ENCODE measurements around the gene ZNF780A.
"Not testable (repeated sequence)": the region's sequence is repeated elsewhere in the genome, so short reads cannot be mapped to it uniquely, and the experiment has no call there.

Gene ZNF780A

DNA sequence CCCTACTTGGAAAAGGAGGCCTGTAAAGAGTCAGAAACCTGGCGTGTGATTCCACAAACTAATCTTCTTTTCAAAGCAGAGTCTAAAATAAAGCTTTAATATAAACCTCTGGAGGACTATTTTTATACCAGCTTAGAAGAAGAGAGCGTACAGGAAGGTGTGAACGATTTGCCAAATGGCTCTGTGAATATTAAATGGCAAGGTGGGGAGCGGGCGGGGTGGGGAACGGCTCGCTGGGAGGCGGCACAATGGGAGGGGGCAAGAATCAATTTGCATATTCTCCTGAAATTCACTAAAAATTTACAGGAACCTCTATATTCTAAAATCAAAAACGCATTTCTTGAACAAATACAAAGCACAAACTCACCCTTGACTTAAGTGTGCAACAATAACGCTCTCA, 35.7 kb downstream of the ZNF780A start:
- H3K27ac ChIP-seq (ENCODE audit: low read length) = no peak overlapping the region

GRCh38 chr19:40054632-40055031, 36.1 kb downstream of the ZNF780A start:
- H3K4me3 ChIP-seq (ENCODE audit: low read length) = no peak overlapping the region
- 0 out of 2 replicates have a peak, but pooled peaks cover 6% of the 10 kb centered on the region for H3K4me1 ChIP-seq (ENCODE audit: low read length)
- no peaks in the 10 kb centered on the region for H4K20me1 ChIP-seq (ENCODE audit: insufficient read depth, low read length)
- H2AFZ ChIP-seq (ENCODE audit: low read length) = no peak overlapping the region
- H3K4me2 ChIP-seq (ENCODE audit: low read depth, low read length) = peak overlapping the region; percentile 93; the same call in 1 of the 2 replicates
- H3K9me2 ChIP-seq (replicated peaks; ENCODE audit: insufficient read depth, low read length) = no peaks in the 10 kb centered on the region
- no peaks in the 10 kb centered on the region for H3K9me3 ChIP-seq (replicated peaks; ENCODE audit: insufficient read depth, low read length)
- peaks cover 61% of the 10 kb centered on the region for H3K79me2 ChIP-seq (ENCODE audit: low read length)
- H3K27me3 ChIP-seq (replicated peaks; ENCODE audit: insufficient read depth, low read length) = no peaks in the 10 kb centered on the region
- H3F3A ChIP-seq (ENCODE audit: insufficient read depth, low read length) = no peaks in the 10 kb centered on the region
- no peak overlapping the region for H3K9ac ChIP-seq (ENCODE audit: low read length)
- H3K36me3 ChIP-seq (replicated peaks; ENCODE audit: insufficient read depth, low read length) = no peaks in the 10 kb centered on the region
- no peak overlapping the region for H3K27ac ChIP-seq (ENCODE audit: low read length)
- TF ChIP-seq EZH2phosphoT487 (IDR thresholded peaks at IDR 0.05; ENCODE audit: low read length) (no peak), EZH2 (optimal IDR thresholded peaks at IDR 0.05; ENCODE audit: low read depth, low read length) (no peak)
- TF ChIP-seq, protein P1, sequence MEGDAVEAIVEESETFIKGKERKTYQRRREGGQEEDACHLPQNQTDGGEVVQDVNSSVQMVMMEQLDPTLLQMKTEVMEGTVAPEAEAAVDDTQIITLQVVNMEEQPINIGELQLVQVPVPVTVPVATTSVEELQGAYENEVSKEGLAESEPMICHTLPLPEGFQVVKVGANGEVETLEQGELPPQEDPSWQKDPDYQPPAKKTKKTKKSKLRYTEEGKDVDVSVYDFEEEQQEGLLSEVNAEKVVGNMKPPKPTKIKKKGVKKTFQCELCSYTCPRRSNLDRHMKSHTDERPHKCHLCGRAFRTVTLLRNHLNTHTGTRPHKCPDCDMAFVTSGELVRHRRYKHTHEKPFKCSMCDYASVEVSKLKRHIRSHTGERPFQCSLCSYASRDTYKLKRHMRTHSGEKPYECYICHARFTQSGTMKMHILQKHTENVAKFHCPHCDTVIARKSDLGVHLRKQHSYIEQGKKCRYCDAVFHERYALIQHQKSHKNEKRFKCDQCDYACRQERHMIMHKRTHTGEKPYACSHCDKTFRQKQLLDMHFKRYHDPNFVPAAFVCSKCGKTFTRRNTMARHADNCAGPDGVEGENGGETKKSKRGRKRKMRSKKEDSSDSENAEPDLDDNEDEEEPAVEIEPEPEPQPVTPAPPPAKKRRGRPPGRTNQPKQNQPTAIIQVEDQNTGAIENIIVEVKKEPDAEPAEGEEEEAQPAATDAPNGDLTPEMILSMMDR (IDR thresholded peaks at IDR 0.05; ENCODE audit: low read length) = no peak
- no peak for DNase-seq

More for the DNA sequence above, 35.7 kb downstream of the ZNF780A start:
- Histone ChIP-seq H3K36me3 (replicated peaks; ENCODE audit: insufficient read depth, low read length) (no peaks in the 10 kb centered on the region), H3K4me3 (ENCODE audit: low read length) (peak overlapping the region; percentile 97), H4K20me1 (ENCODE audit: insufficient read depth, low read length) (no peaks in the 10 kb centered on the region), H3K27me3 (replicated peaks; ENCODE audit: insufficient read depth, low read length) (no peaks in the 10 kb centered on the region), H3F3A (ENCODE audit: insufficient read depth, low read length) (no peaks in the 10 kb centered on the region), H3K4me2 (ENCODE audit: low read depth, low read length) (peak overlapping the region; percentile 93), H3K4me1 (ENCODE audit: low read length) (0 out of 2 replicates have a peak, but pooled peaks cover 6% of the 10 kb centered on the region), H3K9me2 (replicated peaks; ENCODE audit: insufficient read depth, low read length) (no peaks in the 10 kb centered on the region), H3K9me3 (replicated peaks; ENCODE audit: insufficient read depth, low read length) (no peaks in the 10 kb centered on the region), H2AFZ (ENCODE audit: low read length) (peak overlapping the region; percentile 96), H3K79me2 (ENCODE audit: low read length) (peaks cover 60% of the 10 kb centered on the region), H3K9ac (ENCODE audit: low read length) (peak overlapping the region; percentile 72; the same call in 1 of the 2 replicates)
- no peak for DNase-seq
- TF ChIP-seq, protein P1 (IDR thresholded peaks at IDR 0.05; ENCODE audit: low read length) = no peak
- TF ChIP-seq EZH2phosphoT487 (IDR thresholded peaks at IDR 0.05; ENCODE audit: low read length) (no peak), EZH2 (optimal IDR thresholded peaks at IDR 0.05; ENCODE audit: low read depth, low read length) (no peak)

DNA sequence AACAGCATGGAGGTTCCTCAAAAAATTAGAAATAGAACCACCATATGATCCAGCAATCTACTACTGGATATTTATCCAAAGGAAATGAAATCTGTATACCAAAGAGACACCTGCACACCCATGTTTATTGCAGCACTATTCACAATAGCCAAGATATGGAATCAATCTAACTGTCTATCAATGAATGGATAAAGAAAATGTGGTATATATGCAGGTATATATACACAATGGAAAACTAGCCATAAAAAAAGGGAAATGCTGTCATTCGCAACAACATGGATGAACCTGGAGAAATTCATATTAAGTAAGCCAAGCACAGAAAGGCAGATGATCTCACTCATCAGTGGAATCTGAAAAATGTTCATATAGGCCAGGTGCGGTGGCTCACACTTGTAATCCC, 37.3 kb downstream of the ZNF780A start:
- TF ChIP-seq, protein P1 (IDR thresholded peaks at IDR 0.05; ENCODE audit: low read length) = no peak
- no peak for TF ChIP-seq EZH2phosphoT487 (IDR thresholded peaks at IDR 0.05; ENCODE audit: low read length)
- no peak for TF ChIP-seq EZH2 (optimal IDR thresholded peaks at IDR 0.05; ENCODE audit: low read depth, low read length)
- no peaks in the 10 kb centered on the region for H3K9me3 ChIP-seq (replicated peaks; ENCODE audit: insufficient read depth, low read length)
- H3K36me3 ChIP-seq (replicated peaks; ENCODE audit: insufficient read depth, low read length) = no peaks in the 10 kb centered on the region; the same call in 1 of the 2 replicates
- no peak for DNase-seq
- H3K4me2 ChIP-seq (ENCODE audit: low read depth, low read length) = no peak overlapping the region
- 0 out of 2 replicates have a peak, but pooled peaks cover 6% of the 10 kb centered on the region for H3K4me1 ChIP-seq (ENCODE audit: low read length)
- no peak overlapping the region for H3K9ac ChIP-seq (ENCODE audit: low read length)
- H3K27ac ChIP-seq (ENCODE audit: low read length) = no peak overlapping the region
- H2AFZ ChIP-seq (ENCODE audit: low read length) = no peak overlapping the region
- no peaks in the 10 kb centered on the region for H3K27me3 ChIP-seq (replicated peaks; ENCODE audit: insufficient read depth, low read length)
- no peak overlapping the region for H3K4me3 ChIP-seq (ENCODE audit: low read length)
- H4K20me1 ChIP-seq (ENCODE audit: insufficient read depth, low read length) = no peaks in the 10 kb centered on the region
- H3K9me2 ChIP-seq (replicated peaks; ENCODE audit: insufficient read depth, low read length) = no peaks in the 10 kb centered on the region
- no peaks in the 10 kb centered on the region for H3F3A ChIP-seq (ENCODE audit: insufficient read depth, low read length)
- peaks cover 64% of the 10 kb centered on the region for H3K79me2 ChIP-seq (ENCODE audit: low read length)

- DNase-seq; H3K4me2 ChIP-seq (ENCODE audit: low read depth, low read length); H3K9me3 ChIP-seq (replicated peaks; ENCODE audit: insufficient read depth, low read length); H3K9me2 ChIP-seq (replicated peaks; ENCODE audit: insufficient read depth, low read length); H4K20me1 ChIP-seq (ENCODE audit: insufficient read depth, low read length); H3K9ac ChIP-seq (ENCODE audit: low read length); H3K79me2 ChIP-seq (ENCODE audit: low read length); H3K4me3 ChIP-seq (ENCODE audit: low read length); H3F3A ChIP-seq (ENCODE audit: insufficient read depth, low read length); H3K27me3 ChIP-seq (replicated peaks; ENCODE audit: insufficient read depth, low read length); H3K27ac ChIP-seq (ENCODE audit: low read length); H3K4me1 ChIP-seq (ENCODE audit: low read length); H2AFZ ChIP-seq (ENCODE audit: low read length): not testable (repeated sequence)
- H3K36me3 ChIP-seq (replicated peaks; ENCODE audit: insufficient read depth, low read length) = peaks cover 21% of the 10 kb centered on the region
Observed at GRCh38 chr19:40041718-40042117, 49.0 kb downstream of the ZNF780A start.

GRCh38 chr19:40038047-40038446, 52.7 kb downstream of the ZNF780A start:
- H3K9me3 ChIP-seq (replicated peaks; ENCODE audit: insufficient read depth, low read length); H4K20me1 ChIP-seq (ENCODE audit: insufficient read depth, low read length); H2AFZ ChIP-seq (ENCODE audit: low read length); H3K9me2 ChIP-seq (replicated peaks; ENCODE audit: insufficient read depth, low read length); H3K36me3 ChIP-seq (replicated peaks; ENCODE audit: insufficient read depth, low read length); H3K4me2 ChIP-seq (ENCODE audit: low read depth, low read length); H3K4me3 ChIP-seq (ENCODE audit: low read length); H3K79me2 ChIP-seq (ENCODE audit: low read length); H3K4me1 ChIP-seq (ENCODE audit: low read length); DNase-seq; H3K9ac ChIP-seq (ENCODE audit: low read length); H3K27me3 ChIP-seq (replicated peaks; ENCODE audit: insufficient read depth, low read length); H3F3A ChIP-seq (ENCODE audit: insufficient read depth, low read length); H3K27ac ChIP-seq (ENCODE audit: low read length): not testable (repeated sequence)
